HG02759 (cell line): ENCODE data around the gene PGBD2.
A peak's percentile ranks its signal among the peaks of the same experiment; 100 is the strongest.
"Not testable (repeated sequence)": the region's sequence is repeated elsewhere in the genome, so short reads cannot be mapped to it uniquely, and the experiment has no call there.

Experiments used
- ATAC-seq: cut with Tn5 transposase; IDR thresholded peaks from one replicate; pipeline ENCODE4 v1.9.1; 2021; ENCODE audit warnings: mild to moderate bottlenecking, moderate library complexity; ENCODE audit not compliant: unreplicated experiment

The PGBD2 gene

GRCh38 chr1:248906009-248906752, at the start of gene PGBD2:
PGBD2 (plus strand) TSS chr1:248906235; CDS start chr1:248913863, 7,628 bp downstream.
- ATAC-seq: peak; percentile 93

- no peak for ATAC-seq
Observed at GRCh38 chr1:248857201-248857600, 48.8 kb upstream of the PGBD2 start.

GRCh38 chr1:248857749-248858095, 48.3 kb upstream of the PGBD2 start:
- no peak for ATAC-seq

GRCh38 chr1:248858096-248858890, 47.7 kb upstream of the PGBD2 start:
- ATAC-seq: peak; percentile 34

GRCh38 chr1:248858891-248859889, 46.8 kb upstream of the PGBD2 start, which contains the start of gene ZNF692:
ZNF692 (minus strand) TSS chr1:248859085; CDS start chr1:248858309, 776 bp downstream.
- ATAC-seq: peak; percentile 79

GRCh38 chr1:248860007-248860406, 46.0 kb upstream of the PGBD2 start:
- no peak for ATAC-seq

- ATAC-seq: no peak
Observed at GRCh38 chr1:248861616-248862015, 44.4 kb upstream of the PGBD2 start.

- ATAC-seq: peak; percentile 6
Observed at GRCh38 chr1:248862695-248862997, 43.4 kb upstream of the PGBD2 start.

- ATAC-seq: peak; percentile 72
Observed at GRCh38 chr1:248862998-248863881, 42.8 kb upstream of the PGBD2 start.

GRCh38 chr1:248871837-248872401, 34.1 kb upstream of the PGBD2 start:
- no peak for ATAC-seq

- ATAC-seq: peak; percentile 43
Observed at GRCh38 chr1:248872752-248873408, 33.2 kb upstream of the PGBD2 start.

GRCh38 chr1:248873409-248873992, 32.5 kb upstream of the PGBD2 start:
- ATAC-seq: peak; percentile 81

- ATAC-seq: peak; percentile 60
Observed at GRCh38 chr1:248873993-248874533, 32.0 kb upstream of the PGBD2 start.

GRCh38 chr1:248881261-248881660, 24.8 kb upstream of the PGBD2 start:
- ATAC-seq: no peak

GRCh38 chr1:248882427-248882826, 23.6 kb upstream of the PGBD2 start:
- ATAC-seq: not testable (repeated sequence)

- no peak for ATAC-seq
Observed at GRCh38 chr1:248884632-248885295, 21.3 kb upstream of the PGBD2 start.

- ATAC-seq: no peak
Observed at GRCh38 chr1:248885646-248886045, 20.4 kb upstream of the PGBD2 start.
